GM23338 (cell line): ENCODE measurements around the gene CAMSAP2. TPM values are rescaled to one million over a fixed set of nuclear protein-coding genes. Genes with fewer than 3 reads are reported as not detected.

Source experiments
- ATAC-seq: fragments of 200-7000 bp; cut with Tn5 transposase; 3 replicates; pipeline ENCODE4 v1.9.1; 2020
- DNase-seq: peaks from one replicate; pipeline ENCODE4 v3.0.0-alpha.2; 2015; ENCODE audit warnings: low spot score
- H2AFZ ChIP-seq: fragments of 200-600 bp; sonication (generic); 2 replicates; pipeline ENCODE4 v1.8.0; 2016; ENCODE audit warnings: antibody characterized with exemption, mild to moderate bottlenecking, moderate library complexity
- H3F3A ChIP-seq: fragments of 200-600 bp; sonication (generic); replicated peaks from 2 replicates; pipeline ENCODE4 v1.8.0; 2017; ENCODE audit warnings: antibody characterized with exemption, mixed run types, low read depth
- H3K27ac ChIP-seq: fragments of 200-600 bp; sonication (generic); 2 replicates; pipeline ENCODE4 v1.6.1; 2016; ENCODE audit warnings: low read depth
- H3K27me3 ChIP-seq: fragments of 200-600 bp; sonication (generic); 2 replicates; pipeline ENCODE4 v1.8.0; 2016; ENCODE audit warnings: mild to moderate bottlenecking, mixed run types, moderate library complexity; ENCODE audit not compliant: insufficient read depth
- H3K36me3 ChIP-seq: fragments of 200-600 bp; sonication (generic); 2 replicates; pipeline ENCODE4 v1.8.0; 2016; ENCODE audit warnings: mild to moderate bottlenecking; ENCODE audit not compliant: insufficient read depth
- H3K4me1 ChIP-seq: fragments of 200-600 bp; sonication (generic); 2 replicates; pipeline ENCODE4 v1.8.0; 2016; ENCODE audit warnings: mild to moderate bottlenecking, moderate library complexity; ENCODE audit not compliant: insufficient read depth
- H3K4me2 ChIP-seq: fragments of 200-600 bp; sonication (generic); 2 replicates; pipeline ENCODE4 v1.7.1; 2017; ENCODE audit warnings: mixed run types
- H3K4me3 ChIP-seq: fragments of 200-600 bp; sonication (generic); 2 replicates; pipeline ENCODE4 v1.6.1; 2016; ENCODE audit warnings: mixed run types
- H3K79me2 ChIP-seq: fragments of 200-600 bp; sonication (generic); replicated peaks from 2 replicates; pipeline ENCODE4 v1.8.0; 2017; ENCODE audit warnings: mild to moderate bottlenecking; ENCODE audit not compliant: insufficient read depth
- H3K9me2 ChIP-seq: fragments of 200-600 bp; sonication (generic); 2 replicates; pipeline ENCODE4 v1.8.0; 2017; ENCODE audit not compliant: insufficient read depth
- H4K20me1 ChIP-seq: fragments of 200-600 bp; sonication (generic); replicated peaks from 2 replicates; pipeline ENCODE4 v1.8.0; 2017; ENCODE audit warnings: mild to moderate bottlenecking; ENCODE audit not compliant: insufficient read depth
- H3K27ac Mint-ChIP-seq: 2 replicates; pipeline ENCODE4 v1.8.0; 2020; ENCODE audit warnings: inconsistent platforms, mild to moderate bottlenecking, moderate library complexity, mixed read lengths
- H3K27me3 Mint-ChIP-seq: 3 replicates; pipeline ENCODE4 v1.8.0; 2022; ENCODE audit warnings: low read depth, mild to moderate bottlenecking, moderate library complexity, mixed read lengths, inconsistent platforms; ENCODE audit not compliant: insufficient read depth, poor library complexity
- H3K36me3 Mint-ChIP-seq: 3 replicates; pipeline ENCODE4 v1.8.0; 2021; ENCODE audit warnings: low read depth, mild to moderate bottlenecking, inconsistent platforms, moderate library complexity, mixed read lengths
- H3K4me1 Mint-ChIP-seq: 3 replicates; pipeline ENCODE4 v1.8.0; 2020; ENCODE audit warnings: mild to moderate bottlenecking, inconsistent platforms, mixed read lengths
- H3K4me3 Mint-ChIP-seq: 3 replicates; pipeline ENCODE4 v1.8.0; 2021; ENCODE audit warnings: moderate library complexity, mild to moderate bottlenecking, inconsistent platforms, mixed read lengths
- H3K9me3 Mint-ChIP-seq: 3 replicates; pipeline ENCODE4 v1.8.0; 2020; ENCODE audit warnings: moderate library complexity, mild to moderate bottlenecking, inconsistent platforms, mixed read lengths
- CREB1 ChIP-seq: fragments of 250-450 bp; sonication (Bioruptor Pico); IDR thresholded peaks from 2 replicates; pipeline ENCODE4 v1.5.0; 2020; ENCODE audit warnings: low read depth, mild to moderate bottlenecking, moderate library complexity
- CTCF ChIP-seq, 2 experiments: fragments of 200-600 bp in 1 of 2; sonication (generic) in 1 of 2; conservative IDR thresholded peaks; 2 replicates each; pipeline versions ENCODE4 v1.5.1 to v1.6.1; 2016 to 2017; ENCODE audit warnings: antibody characterized with exemption in 2 of 2, low read depth in 2 of 2, mild to moderate bottlenecking in 2 of 2, moderate library complexity in 1 of 2
- EZH2phosphoT487 ChIP-seq: fragments of 200-600 bp; sonication (generic); IDR thresholded peaks from one replicate; pipeline ENCODE4 v1.8.1; 2018; ENCODE audit warnings: antibody characterized with exemption; ENCODE audit not compliant: unreplicated experiment
- STAT1 ChIP-seq: IDR thresholded peaks from one replicate; pipeline ENCODE4 v1.6.1; 2016; ENCODE audit warnings: antibody characterized with exemption; ENCODE audit not compliant: unreplicated experiment
- ZNF114 ChIP-seq: fragments of 250-450 bp; sonication (Bioruptor Pico); IDR thresholded peaks from 2 replicates; pipeline ENCODE4 v1.5.0; 2020; ENCODE audit warnings: mild to moderate bottlenecking, moderate library complexity
- ZNF331 ChIP-seq: fragments of 250-450 bp; sonication (Bioruptor Pico); IDR thresholded peaks from 2 replicates; pipeline ENCODE4 v1.5.0; 2020; ENCODE audit warnings: low read depth, mild to moderate bottlenecking, moderate library complexity
- polyA plus RNA-seq: library from polyadenylated mRNA; unstranded; fragments of >200 nt; fragmentation: Nextera tagmentation; extraction: Ambion mirVana; gene quantifications from 2 replicates; pipeline ENCODE4 v1.2.1, GENCODE V29; 2016
- total RNA-seq: library from RNA; depleted of rRNA; stranded (reverse); fragments of >200 nt; shearing (Covaris generic); gene quantifications from 2 replicates; pipeline ENCODE4 v1.2.3, GENCODE V29; 2014
- TF ChIP-seq, protein P1 (sequence below): IDR thresholded peaks from 2 replicates; pipeline ENCODE4 v1.6.1; 2016; ENCODE audit warnings: antibody characterized with exemption
- TF ChIP-seq, protein P2 (sequence below): IDR thresholded peaks from one replicate; pipeline ENCODE4 v1.6.1; 2018; ENCODE audit warnings: antibody characterized with exemption; ENCODE audit not compliant: unreplicated experiment

CAMSAP2 gene
- total and polyA plus RNA-seq, 2 experiments from 2014 or later, result 9.1 to 21.3 TPM

DNA sequence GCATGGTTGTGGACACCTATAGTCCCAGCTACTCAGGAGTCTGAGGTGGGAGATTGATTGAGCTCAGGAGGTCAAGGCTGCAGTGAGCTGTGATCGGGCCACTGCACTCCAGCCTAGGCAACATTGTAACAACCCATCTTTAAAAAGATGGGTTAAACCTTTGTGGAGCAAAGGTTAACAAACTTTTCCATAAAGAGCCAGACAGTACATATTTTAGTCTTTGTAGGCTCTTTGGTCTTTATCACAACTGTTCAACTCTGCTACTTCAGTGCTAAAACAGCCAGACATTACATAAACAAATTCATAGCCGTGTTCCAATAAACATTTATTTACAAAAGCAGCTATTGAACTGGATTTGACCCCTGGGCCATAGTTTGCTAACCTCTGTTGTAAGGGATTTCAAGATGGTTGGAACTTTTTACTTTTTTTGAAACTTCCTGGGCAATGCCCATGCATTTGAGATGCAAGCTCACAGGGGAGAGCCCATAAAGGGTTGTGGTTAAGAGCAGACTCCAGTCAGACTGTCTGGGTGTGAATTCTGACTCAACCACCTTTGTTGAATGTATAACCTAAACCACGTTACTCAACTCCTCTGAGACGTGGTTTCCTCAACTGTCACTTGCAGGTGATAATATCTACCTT, 166.8 kb downstream of the CAMSAP2 start (continued):
- no peak for TF ChIP-seq ZNF114 (CRISPR knock-in tag)
- TF ChIP-seq, protein P1, sequence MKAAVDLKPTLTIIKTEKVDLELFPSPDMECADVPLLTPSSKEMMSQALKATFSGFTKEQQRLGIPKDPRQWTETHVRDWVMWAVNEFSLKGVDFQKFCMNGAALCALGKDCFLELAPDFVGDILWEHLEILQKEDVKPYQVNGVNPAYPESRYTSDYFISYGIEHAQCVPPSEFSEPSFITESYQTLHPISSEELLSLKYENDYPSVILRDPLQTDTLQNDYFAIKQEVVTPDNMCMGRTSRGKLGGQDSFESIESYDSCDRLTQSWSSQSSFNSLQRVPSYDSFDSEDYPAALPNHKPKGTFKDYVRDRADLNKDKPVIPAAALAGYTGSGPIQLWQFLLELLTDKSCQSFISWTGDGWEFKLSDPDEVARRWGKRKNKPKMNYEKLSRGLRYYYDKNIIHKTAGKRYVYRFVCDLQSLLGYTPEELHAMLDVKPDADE, result no peak
- TF ChIP-seq, protein P2, sequence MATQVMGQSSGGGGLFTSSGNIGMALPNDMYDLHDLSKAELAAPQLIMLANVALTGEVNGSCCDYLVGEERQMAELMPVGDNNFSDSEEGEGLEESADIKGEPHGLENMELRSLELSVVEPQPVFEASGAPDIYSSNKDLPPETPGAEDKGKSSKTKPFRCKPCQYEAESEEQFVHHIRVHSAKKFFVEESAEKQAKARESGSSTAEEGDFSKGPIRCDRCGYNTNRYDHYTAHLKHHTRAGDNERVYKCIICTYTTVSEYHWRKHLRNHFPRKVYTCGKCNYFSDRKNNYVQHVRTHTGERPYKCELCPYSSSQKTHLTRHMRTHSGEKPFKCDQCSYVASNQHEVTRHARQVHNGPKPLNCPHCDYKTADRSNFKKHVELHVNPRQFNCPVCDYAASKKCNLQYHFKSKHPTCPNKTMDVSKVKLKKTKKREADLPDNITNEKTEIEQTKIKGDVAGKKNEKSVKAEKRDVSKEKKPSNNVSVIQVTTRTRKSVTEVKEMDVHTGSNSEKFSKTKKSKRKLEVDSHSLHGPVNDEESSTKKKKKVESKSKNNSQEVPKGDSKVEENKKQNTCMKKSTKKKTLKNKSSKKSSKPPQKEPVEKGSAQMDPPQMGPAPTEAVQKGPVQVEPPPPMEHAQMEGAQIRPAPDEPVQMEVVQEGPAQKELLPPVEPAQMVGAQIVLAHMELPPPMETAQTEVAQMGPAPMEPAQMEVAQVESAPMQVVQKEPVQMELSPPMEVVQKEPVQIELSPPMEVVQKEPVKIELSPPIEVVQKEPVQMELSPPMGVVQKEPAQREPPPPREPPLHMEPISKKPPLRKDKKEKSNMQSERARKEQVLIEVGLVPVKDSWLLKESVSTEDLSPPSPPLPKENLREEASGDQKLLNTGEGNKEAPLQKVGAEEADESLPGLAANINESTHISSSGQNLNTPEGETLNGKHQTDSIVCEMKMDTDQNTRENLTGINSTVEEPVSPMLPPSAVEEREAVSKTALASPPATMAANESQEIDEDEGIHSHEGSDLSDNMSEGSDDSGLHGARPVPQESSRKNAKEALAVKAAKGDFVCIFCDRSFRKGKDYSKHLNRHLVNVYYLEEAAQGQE, result no peak
- no peak for TF ChIP-seq CTCF (conservative IDR thresholded peaks at IDR 0.05; ENCODE audit: low read depth in 2 of 2)
- TF ChIP-seq ZNF331 (CRISPR knock-in tag), result no peak

DNA sequence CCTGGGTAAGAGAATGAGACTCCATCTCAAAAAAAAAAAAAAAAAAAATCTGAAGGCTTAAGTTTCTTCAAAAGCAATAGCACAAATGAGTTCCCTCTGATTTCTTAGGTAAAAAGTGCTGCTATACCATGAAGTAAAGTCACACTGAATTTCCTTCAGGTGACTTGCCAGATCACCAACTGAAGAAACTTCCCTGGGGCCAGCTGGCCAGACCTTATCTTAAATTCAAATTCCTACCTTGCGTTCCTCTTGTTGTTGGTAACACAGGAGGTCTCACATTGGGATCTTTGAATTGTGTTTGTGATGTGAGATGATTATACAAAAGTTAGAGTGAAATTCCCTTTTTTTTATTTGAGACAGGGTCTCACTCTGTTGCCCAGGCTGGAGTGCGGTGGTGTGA, 167.8 kb downstream of the CAMSAP2 start:
- H3K36me3 ChIP-seq, result peaks cover 17% of the 10 kb centered on the region; the same call in 1 of the 2 replicates
- no peak overlapping the region for H3K27ac Mint-ChIP-seq
- no peaks in the 10 kb centered on the region for H3K9me3 Mint-ChIP-seq
- TF ChIP-seq, protein P2, result no peak
- TF ChIP-seq, protein P1, result no peak
- TF ChIP-seq EZH2phosphoT487 (no peak), CREB1 (CRISPR knock-in tag) (no peak), STAT1 (no peak), ZNF331 (CRISPR knock-in tag) (no peak)

More for the DNA sequence above, 167.8 kb downstream of the CAMSAP2 start:
- Mint-ChIP-seq H3K36me3 (peaks cover 69% of the 10 kb centered on the region), H3K4me1 (no peaks in the 10 kb centered on the region; the same call in 2 of the 3 replicates), H3K27me3 (peaks cover 5% of the 10 kb centered on the region), H3K4me3 (no peak overlapping the region)
- no peak overlapping the region for H3K4me2 ChIP-seq
- no peaks in the 10 kb centered on the region for H3K27me3 ChIP-seq
- no peaks in the 10 kb centered on the region for H3K9me2 ChIP-seq
- DNase-seq, result no peak
- no peaks in the 10 kb centered on the region for H3K79me2 ChIP-seq
- no peaks in the 10 kb centered on the region for H3K4me1 ChIP-seq
- no peak overlapping the region for H3K4me3 ChIP-seq
- peaks cover 5% of the 10 kb centered on the region; the same call in 1 of the 2 replicates for H4K20me1 ChIP-seq
- no peaks in the 10 kb centered on the region for H3F3A ChIP-seq
- no peak overlapping the region for H2AFZ ChIP-seq
- ATAC-seq, result no peak
- no peak overlapping the region for H3K27ac ChIP-seq
